ENCODE measurements around the gene FAM47E.

DNA sequence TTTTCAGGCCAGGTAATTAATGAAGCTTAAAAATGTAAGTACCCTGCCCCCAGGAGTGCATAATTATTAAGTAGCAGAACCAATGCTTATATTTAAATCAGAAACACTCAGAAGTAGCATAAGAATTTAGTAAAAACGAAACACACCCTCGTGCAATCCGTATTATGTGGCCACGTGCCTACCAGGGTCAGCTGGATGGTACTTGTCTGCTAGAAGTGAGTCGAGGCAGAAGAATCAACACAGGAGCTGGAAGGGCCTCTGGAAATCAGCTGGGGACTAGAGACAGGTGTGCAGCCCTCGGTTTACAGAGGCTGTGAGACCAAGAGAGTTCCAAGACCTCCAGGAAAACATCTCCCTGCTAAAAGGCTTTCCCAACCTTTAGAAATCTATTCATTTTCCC lies 559 bp upstream of the FAM47E start:
- no peak for TF ChIP-seq POLR2AphosphoS5 (IDR thresholded peaks at IDR 0.05; ENCODE audit: low read depth, low read length)
- TF ChIP-seq, protein P1, sequence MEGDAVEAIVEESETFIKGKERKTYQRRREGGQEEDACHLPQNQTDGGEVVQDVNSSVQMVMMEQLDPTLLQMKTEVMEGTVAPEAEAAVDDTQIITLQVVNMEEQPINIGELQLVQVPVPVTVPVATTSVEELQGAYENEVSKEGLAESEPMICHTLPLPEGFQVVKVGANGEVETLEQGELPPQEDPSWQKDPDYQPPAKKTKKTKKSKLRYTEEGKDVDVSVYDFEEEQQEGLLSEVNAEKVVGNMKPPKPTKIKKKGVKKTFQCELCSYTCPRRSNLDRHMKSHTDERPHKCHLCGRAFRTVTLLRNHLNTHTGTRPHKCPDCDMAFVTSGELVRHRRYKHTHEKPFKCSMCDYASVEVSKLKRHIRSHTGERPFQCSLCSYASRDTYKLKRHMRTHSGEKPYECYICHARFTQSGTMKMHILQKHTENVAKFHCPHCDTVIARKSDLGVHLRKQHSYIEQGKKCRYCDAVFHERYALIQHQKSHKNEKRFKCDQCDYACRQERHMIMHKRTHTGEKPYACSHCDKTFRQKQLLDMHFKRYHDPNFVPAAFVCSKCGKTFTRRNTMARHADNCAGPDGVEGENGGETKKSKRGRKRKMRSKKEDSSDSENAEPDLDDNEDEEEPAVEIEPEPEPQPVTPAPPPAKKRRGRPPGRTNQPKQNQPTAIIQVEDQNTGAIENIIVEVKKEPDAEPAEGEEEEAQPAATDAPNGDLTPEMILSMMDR (IDR thresholded peaks at IDR 0.05), result no peak

Data from Panc1 (cell line).